ENCODE results near the gene MAN1C1.
"Not testable (repeated sequence)": the region's sequence is repeated elsewhere in the genome, so short reads cannot be mapped to it uniquely, and the experiment has no call there.

- TF ChIP-seq TAF1 (IDR thresholded peaks at IDR 0.05; ENCODE audit: borderline replicate concordance, low read depth, low read length); ZBTB33 (IDR thresholded peaks at IDR 0.05; ENCODE audit: borderline replicate concordance, low read depth); CTCF (IDR thresholded peaks at IDR 0.05); NFIC (IDR thresholded peaks at IDR 0.05; ENCODE audit: borderline replicate concordance); POLR2AphosphoS5 (IDR thresholded peaks at IDR 0.05; ENCODE audit: low read depth, low read length); CHD2 (IDR thresholded peaks at IDR 0.05; ENCODE audit: low read length, partially characterized antibody); ELF1 (IDR thresholded peaks at IDR 0.05); SIN3A (IDR thresholded peaks at IDR 0.05; ENCODE audit: borderline replicate concordance, low read depth, low read length); USF1 (IDR thresholded peaks at IDR 0.05; ENCODE audit: borderline replicate concordance, low read depth); EP300 (IDR thresholded peaks at IDR 0.05; ENCODE audit: borderline replicate concordance in 1 of 2, low read depth in 1 of 2, low read length in 1 of 2); RCOR1 (IDR thresholded peaks at IDR 0.05; ENCODE audit: low read length); RXRA (IDR thresholded peaks at IDR 0.05; ENCODE audit: borderline replicate concordance, low read depth); JUND (IDR thresholded peaks at IDR 0.05): not testable (repeated sequence)
Measured at GRCh38 chr1:25588224-25588623, 28.4 kb upstream of the MAN1C1 start.
